ENCODE data around the gene SERPINA4. TPM values are rescaled to one million over a fixed set of nuclear protein-coding genes. Genes with fewer than 3 reads are reported as not detected.

The SERPINA4 gene
- total and polyA plus RNA-seq, 2 experiments from 2014 or later: not detected

GRCh38 chr14:94562022-94562421, 780 bp downstream of the SERPINA4 start:
- H4K20me1 ChIP-seq (replicated peaks; ENCODE audit: insufficient read depth): no peaks in the 10 kb centered on the region
- H2AFZ ChIP-seq: no peak overlapping the region
- ATAC-seq: no peak
- H3K36me3 ChIP-seq (ENCODE audit: insufficient read depth): no peaks in the 10 kb centered on the region
- Mint-ChIP-seq H3K4me1 (no peaks in the 10 kb centered on the region), H3K4me3 (no peak overlapping the region), H3K36me3 (ENCODE audit: low read depth) (no peaks in the 10 kb centered on the region), H3K27me3 (ENCODE audit: insufficient read depth, low read depth, poor library complexity) (peaks cover 5% of the 10 kb centered on the region), H3K9me3 (no peaks in the 10 kb centered on the region), H3K27ac (no peak overlapping the region)
- H3F3A ChIP-seq (replicated peaks; ENCODE audit: low read depth): no peaks in the 10 kb centered on the region
- H3K79me2 ChIP-seq (replicated peaks; ENCODE audit: insufficient read depth): no peaks in the 10 kb centered on the region
- H3K27me3 ChIP-seq (ENCODE audit: insufficient read depth): no peaks in the 10 kb centered on the region
- no peaks in the 10 kb centered on the region for H3K4me1 ChIP-seq (ENCODE audit: insufficient read depth)
- H3K27ac ChIP-seq (ENCODE audit: low read depth): no peak overlapping the region
- TF ChIP-seq, protein P1, sequence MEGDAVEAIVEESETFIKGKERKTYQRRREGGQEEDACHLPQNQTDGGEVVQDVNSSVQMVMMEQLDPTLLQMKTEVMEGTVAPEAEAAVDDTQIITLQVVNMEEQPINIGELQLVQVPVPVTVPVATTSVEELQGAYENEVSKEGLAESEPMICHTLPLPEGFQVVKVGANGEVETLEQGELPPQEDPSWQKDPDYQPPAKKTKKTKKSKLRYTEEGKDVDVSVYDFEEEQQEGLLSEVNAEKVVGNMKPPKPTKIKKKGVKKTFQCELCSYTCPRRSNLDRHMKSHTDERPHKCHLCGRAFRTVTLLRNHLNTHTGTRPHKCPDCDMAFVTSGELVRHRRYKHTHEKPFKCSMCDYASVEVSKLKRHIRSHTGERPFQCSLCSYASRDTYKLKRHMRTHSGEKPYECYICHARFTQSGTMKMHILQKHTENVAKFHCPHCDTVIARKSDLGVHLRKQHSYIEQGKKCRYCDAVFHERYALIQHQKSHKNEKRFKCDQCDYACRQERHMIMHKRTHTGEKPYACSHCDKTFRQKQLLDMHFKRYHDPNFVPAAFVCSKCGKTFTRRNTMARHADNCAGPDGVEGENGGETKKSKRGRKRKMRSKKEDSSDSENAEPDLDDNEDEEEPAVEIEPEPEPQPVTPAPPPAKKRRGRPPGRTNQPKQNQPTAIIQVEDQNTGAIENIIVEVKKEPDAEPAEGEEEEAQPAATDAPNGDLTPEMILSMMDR (conservative IDR thresholded peaks at IDR 0.05; ENCODE audit: low read depth in 2 of 2): no peak
- TF ChIP-seq EZH2phosphoT487 (IDR thresholded peaks at IDR 0.05; ENCODE audit: unreplicated experiment) (no peak), ETS1 (IDR thresholded peaks at IDR 0.05) (no peak), POLR2AphosphoS5 (IDR thresholded peaks at IDR 0.05; ENCODE audit: low read depth) (no peak), CREB1 (CRISPR knock-in tag; IDR thresholded peaks at IDR 0.05; ENCODE audit: low read depth) (no peak), ZNF462 (CRISPR knock-in tag; IDR thresholded peaks at IDR 0.05) (no peak), ZNF331 (CRISPR knock-in tag; IDR thresholded peaks at IDR 0.05; ENCODE audit: low read depth) (no peak), NANOG (IDR thresholded peaks at IDR 0.05; ENCODE audit: borderline replicate concordance) (no peak), JUNB (IDR thresholded peaks at IDR 0.05; ENCODE audit: unreplicated experiment) (no peak), EZH2 (IDR thresholded peaks at IDR 0.05; ENCODE audit: low read depth, unreplicated experiment) (no peak), STAT1 (IDR thresholded peaks at IDR 0.05; ENCODE audit: unreplicated experiment) (no peak), ZNF114 (CRISPR knock-in tag; IDR thresholded peaks at IDR 0.05) (no peak)
- TF ChIP-seq, protein P2, sequence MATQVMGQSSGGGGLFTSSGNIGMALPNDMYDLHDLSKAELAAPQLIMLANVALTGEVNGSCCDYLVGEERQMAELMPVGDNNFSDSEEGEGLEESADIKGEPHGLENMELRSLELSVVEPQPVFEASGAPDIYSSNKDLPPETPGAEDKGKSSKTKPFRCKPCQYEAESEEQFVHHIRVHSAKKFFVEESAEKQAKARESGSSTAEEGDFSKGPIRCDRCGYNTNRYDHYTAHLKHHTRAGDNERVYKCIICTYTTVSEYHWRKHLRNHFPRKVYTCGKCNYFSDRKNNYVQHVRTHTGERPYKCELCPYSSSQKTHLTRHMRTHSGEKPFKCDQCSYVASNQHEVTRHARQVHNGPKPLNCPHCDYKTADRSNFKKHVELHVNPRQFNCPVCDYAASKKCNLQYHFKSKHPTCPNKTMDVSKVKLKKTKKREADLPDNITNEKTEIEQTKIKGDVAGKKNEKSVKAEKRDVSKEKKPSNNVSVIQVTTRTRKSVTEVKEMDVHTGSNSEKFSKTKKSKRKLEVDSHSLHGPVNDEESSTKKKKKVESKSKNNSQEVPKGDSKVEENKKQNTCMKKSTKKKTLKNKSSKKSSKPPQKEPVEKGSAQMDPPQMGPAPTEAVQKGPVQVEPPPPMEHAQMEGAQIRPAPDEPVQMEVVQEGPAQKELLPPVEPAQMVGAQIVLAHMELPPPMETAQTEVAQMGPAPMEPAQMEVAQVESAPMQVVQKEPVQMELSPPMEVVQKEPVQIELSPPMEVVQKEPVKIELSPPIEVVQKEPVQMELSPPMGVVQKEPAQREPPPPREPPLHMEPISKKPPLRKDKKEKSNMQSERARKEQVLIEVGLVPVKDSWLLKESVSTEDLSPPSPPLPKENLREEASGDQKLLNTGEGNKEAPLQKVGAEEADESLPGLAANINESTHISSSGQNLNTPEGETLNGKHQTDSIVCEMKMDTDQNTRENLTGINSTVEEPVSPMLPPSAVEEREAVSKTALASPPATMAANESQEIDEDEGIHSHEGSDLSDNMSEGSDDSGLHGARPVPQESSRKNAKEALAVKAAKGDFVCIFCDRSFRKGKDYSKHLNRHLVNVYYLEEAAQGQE (IDR thresholded peaks at IDR 0.05; ENCODE audit: unreplicated experiment): no peak
- H3K9me2 ChIP-seq (ENCODE audit: insufficient read depth): no peaks in the 10 kb centered on the region; the same call in 1 of the 2 replicates
- DNase-seq (ENCODE audit: low spot score): no peak
- no peak overlapping the region for H3K4me2 ChIP-seq
- H3K4me3 ChIP-seq: no peak overlapping the region

Measured in GM23338 (cell line).